Mesothelial cell of epicardium (in vitro differentiated cells): Measurements from ENCODE around the gene PCDHA1. TPM values are rescaled to one million over a fixed set of nuclear protein-coding genes. Genes with fewer than 3 reads are reported as not detected.

Experiments used
- DNase-seq, 2 experiments: peaks; one replicate each; pipeline ENCODE4 v3.0.0; 2021; ENCODE audit warnings: low spot score in 2 of 2; ENCODE audit not compliant: unreplicated experiment in 2 of 2
- H3K27ac Mint-ChIP-seq: 2 replicates; pipeline ENCODE4 v1.8.0; 2021; ENCODE audit warnings: mixed read lengths
- H3K27me3 Mint-ChIP-seq: 2 replicates; pipeline ENCODE4 v1.8.0; 2021; ENCODE audit warnings: low read depth, mixed read lengths
- H3K36me3 Mint-ChIP-seq: 2 replicates; pipeline ENCODE4 v1.8.0; 2021; ENCODE audit warnings: mixed read lengths
- H3K4me1 Mint-ChIP-seq: 2 replicates; pipeline ENCODE4 v1.8.0; 2021; ENCODE audit warnings: mixed read lengths
- H3K4me3 Mint-ChIP-seq: 2 replicates; pipeline ENCODE4 v1.8.0; 2021; ENCODE audit warnings: mild to moderate bottlenecking, moderate library complexity, mixed read lengths
- H3K9me3 Mint-ChIP-seq: 2 replicates; pipeline ENCODE4 v1.8.0; 2021; ENCODE audit warnings: mixed read lengths
- total RNA-seq: library from RNA; stranded (reverse); gene quantifications from 3 replicates; pipeline ENCODE4 v1.2.1, GENCODE V29; 2021
- TF ChIP-seq, protein P1 (sequence below): fragments of 200-600 bp; sonication (generic); IDR thresholded peaks from one replicate; pipeline ENCODE4 v1.5.0; 2021; ENCODE audit warnings: antibody characterized with exemption; ENCODE audit not compliant: unreplicated experiment

Gene PCDHA1
- total RNA-seq, 1 donor from 2014 or later = not detected

DNA sequence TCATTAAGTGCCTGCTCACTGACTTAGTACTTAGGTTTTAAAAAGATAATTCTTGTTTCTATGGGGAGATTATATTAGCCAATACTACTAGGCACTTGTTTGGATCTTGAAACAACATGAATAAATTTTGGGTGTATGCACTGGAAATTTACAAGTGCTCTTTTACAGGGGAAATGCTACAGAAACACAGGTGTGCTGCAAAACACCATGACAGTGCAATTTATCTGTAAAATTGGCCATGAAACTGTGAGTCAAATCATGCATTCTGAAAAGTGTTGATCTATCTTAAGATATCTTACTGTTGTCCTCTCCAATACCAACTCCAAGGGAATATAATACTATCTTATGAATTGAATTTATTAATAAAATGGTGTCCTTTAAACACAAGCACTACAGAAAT lies 253.1 kb downstream of the PCDHA1 start:
- Mint-ChIP-seq H3K36me3 (no peaks in the 10 kb centered on the region), H3K9me3 (no peaks in the 10 kb centered on the region), H3K4me1 (peaks cover 17% of the 10 kb centered on the region), H3K4me3 (no peak overlapping the region), H3K27me3 (peaks cover 8% of the 10 kb centered on the region), H3K27ac (no peak overlapping the region)
- TF ChIP-seq, protein P1, sequence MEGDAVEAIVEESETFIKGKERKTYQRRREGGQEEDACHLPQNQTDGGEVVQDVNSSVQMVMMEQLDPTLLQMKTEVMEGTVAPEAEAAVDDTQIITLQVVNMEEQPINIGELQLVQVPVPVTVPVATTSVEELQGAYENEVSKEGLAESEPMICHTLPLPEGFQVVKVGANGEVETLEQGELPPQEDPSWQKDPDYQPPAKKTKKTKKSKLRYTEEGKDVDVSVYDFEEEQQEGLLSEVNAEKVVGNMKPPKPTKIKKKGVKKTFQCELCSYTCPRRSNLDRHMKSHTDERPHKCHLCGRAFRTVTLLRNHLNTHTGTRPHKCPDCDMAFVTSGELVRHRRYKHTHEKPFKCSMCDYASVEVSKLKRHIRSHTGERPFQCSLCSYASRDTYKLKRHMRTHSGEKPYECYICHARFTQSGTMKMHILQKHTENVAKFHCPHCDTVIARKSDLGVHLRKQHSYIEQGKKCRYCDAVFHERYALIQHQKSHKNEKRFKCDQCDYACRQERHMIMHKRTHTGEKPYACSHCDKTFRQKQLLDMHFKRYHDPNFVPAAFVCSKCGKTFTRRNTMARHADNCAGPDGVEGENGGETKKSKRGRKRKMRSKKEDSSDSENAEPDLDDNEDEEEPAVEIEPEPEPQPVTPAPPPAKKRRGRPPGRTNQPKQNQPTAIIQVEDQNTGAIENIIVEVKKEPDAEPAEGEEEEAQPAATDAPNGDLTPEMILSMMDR = no peak
- DNase-seq = no peak

DNA sequence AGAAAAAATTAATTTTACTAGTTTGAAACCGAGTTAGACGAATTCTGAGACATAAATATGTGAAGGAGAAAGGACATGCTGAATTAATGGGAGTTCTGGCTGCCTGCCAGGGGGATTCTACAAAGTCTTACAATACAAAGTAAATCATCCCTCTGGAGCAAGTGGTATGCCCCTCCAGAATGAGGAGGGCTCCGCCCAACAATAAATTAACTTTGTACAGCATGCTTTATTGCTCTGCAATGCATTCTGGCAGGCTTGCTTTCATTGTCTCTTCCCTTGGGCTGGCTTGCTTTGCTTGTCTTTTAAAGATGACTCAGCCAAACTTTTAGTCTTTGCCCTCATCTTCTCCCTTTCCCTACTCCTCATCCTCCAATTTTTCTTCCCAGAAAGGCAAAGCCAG lies 253.6 kb downstream of the PCDHA1 start:
- Mint-ChIP-seq H3K4me3 (no peak overlapping the region), H3K36me3 (no peaks in the 10 kb centered on the region), H3K9me3 (no peaks in the 10 kb centered on the region), H3K27ac (no peak overlapping the region), H3K4me1 (peaks cover 17% of the 10 kb centered on the region), H3K27me3 (peaks cover 13% of the 10 kb centered on the region)
- DNase-seq = peak; percentile 82 to 85
- TF ChIP-seq, protein P1 = no peak

DNA sequence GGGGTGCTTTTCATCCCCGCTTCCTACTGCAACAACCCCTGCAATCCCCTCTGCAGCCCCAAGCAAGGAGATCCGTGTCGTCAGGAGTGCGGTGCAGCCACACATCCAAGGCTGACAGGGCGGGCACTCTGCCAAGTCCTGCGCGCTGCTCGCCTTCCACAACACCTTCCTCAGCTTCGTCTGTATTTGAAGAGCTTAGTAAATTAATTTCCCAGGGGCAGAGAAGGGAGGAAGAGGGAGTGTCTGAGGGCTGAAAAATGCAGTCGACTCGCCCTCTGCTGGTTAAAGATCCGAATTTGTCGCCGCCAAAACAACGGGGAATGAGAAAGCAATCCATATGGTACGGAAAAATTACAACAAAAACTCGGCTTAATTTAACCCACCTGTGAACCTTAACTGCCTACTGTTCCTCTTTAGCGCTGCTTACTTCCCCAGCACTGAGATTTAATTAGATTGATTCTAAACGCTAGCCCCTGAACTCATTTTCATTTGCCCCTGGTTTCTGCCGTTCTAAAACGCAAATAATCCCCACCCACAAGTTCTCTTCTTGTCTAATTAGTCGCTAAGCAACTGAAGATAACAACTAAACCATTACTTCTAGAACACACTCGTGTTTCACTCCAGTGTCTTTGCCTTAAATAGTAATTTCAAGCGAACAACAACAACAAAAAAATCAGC lies 254.3 kb downstream of the PCDHA1 start:
- Mint-ChIP-seq H3K9me3 (no peaks in the 10 kb centered on the region), H3K27ac (no peak overlapping the region), H3K4me3 (no peak overlapping the region), H3K4me1 (peaks cover 17% of the 10 kb centered on the region), H3K36me3 (no peaks in the 10 kb centered on the region), H3K27me3 (peaks cover 19% of the 10 kb centered on the region)
- TF ChIP-seq, protein P1 = peak; percentile 80
- DNase-seq = peak; percentile 60 to 78

- Mint-ChIP-seq H3K27ac (no peak overlapping the region), H3K27me3 (peaks cover 25% of the 10 kb centered on the region), H3K9me3 (no peaks in the 10 kb centered on the region), H3K4me3 (no peak overlapping the region), H3K4me1 (peaks cover 17% of the 10 kb centered on the region), H3K36me3 (no peaks in the 10 kb centered on the region)
- TF ChIP-seq, protein P1 = peak; percentile 99
- peak; percentile 95 to 100 for DNase-seq
Observed at GRCh38 chr5:141040771-141041426, 255.0 kb downstream of the PCDHA1 start.

- Mint-ChIP-seq H3K4me3 (no peak overlapping the region), H3K4me1 (peaks cover 17% of the 10 kb centered on the region), H3K27ac (no peak overlapping the region), H3K36me3 (no peaks in the 10 kb centered on the region), H3K9me3 (no peaks in the 10 kb centered on the region), H3K27me3 (peaks cover 29% of the 10 kb centered on the region)
- no peak for DNase-seq
- TF ChIP-seq, protein P1 = peak; percentile 52
Observed at GRCh38 chr5:141041427-141041785, 255.5 kb downstream of the PCDHA1 start.
